K562 (cell line): ENCODE results near the gene ZNF749. TPM values are rescaled to one million over a fixed set of nuclear protein-coding genes. Genes with fewer than 3 reads are reported as not detected.

Source experiments
- CCNT2 ChIP-seq: IDR thresholded peaks from 2 replicates; pipeline ENCODE4 v1.6.1; 2011; ENCODE audit warnings: borderline replicate concordance, low read depth, mild to moderate bottlenecking, moderate library complexity, mixed read lengths, low read length; ENCODE audit not compliant: insufficient read length; ENCODE audit errors: extremely low read depth
- GABPA ChIP-seq: fragments of 200-800 bp; sonication (Bioruptor generic); conservative IDR thresholded peaks from 2 replicates; pipeline ENCODE4 v1.6.1; 2016; ENCODE audit warnings: low read depth, missing genetic modification characterization, missing compliant biosample characterization
- MAZ ChIP-seq, 2 experiments: fragments of 450-650 bp in 1 of 2; sonication (generic) in 1 of 2; formaldehyde crosslinking; IDR thresholded peaks in 1 of 2; conservative IDR thresholded peaks in 1 of 2; 2 replicates each; pipeline versions ENCODE4 v1.4.0 to v1.5.0; 2020; ENCODE audit warnings: mild to moderate bottlenecking in 1 of 2, missing genetic modification reagents in 1 of 2
- NFXL1 ChIP-seq: fragments of 450-650 bp; formaldehyde crosslinking; IDR thresholded peaks from 2 replicates; pipeline ENCODE4 v1.4.0; 2021; ENCODE audit warnings: mild to moderate bottlenecking
- RUNX1 ChIP-seq: sonication (generic); IDR thresholded peaks from 2 replicates; pipeline ENCODE4 v1.6.1; 2016; ENCODE audit warnings: antibody characterized with exemption, low read depth
- SRF ChIP-seq, 2 experiments: fragments of 250-450, 450-650 bp in 1 of 2; sonication (Bioruptor Pico) in 1 of 2; sonication (generic) in 1 of 2; formaldehyde crosslinking; IDR thresholded peaks; 2 replicates each; pipeline versions ENCODE4 v1.5.0 to v1.5.1; 2020 to 2022; ENCODE audit warnings: mild to moderate bottlenecking in 1 of 2, missing genetic modification reagents in 1 of 2
- SRSF3 ChIP-seq: fragments of 200-400 bp; formaldehyde crosslinking; IDR thresholded peaks from 2 replicates; pipeline ENCODE4 v1.6.1; 2016; ENCODE audit warnings: mild to moderate bottlenecking, low read length, moderate library complexity; ENCODE audit not compliant: insufficient read depth
- ZEB2 ChIP-seq: fragments of 450-650 bp; IDR thresholded peaks from 2 replicates; pipeline ENCODE4 v1.6.1; 2016
- ZNF143 ChIP-seq: sonication (generic); formaldehyde crosslinking; IDR thresholded peaks from 2 replicates; pipeline ENCODE4 v1.9.0; 2022; ENCODE audit warnings: mild to moderate bottlenecking, missing genetic modification reagents
- ZNF699 ChIP-seq: fragments of 250-450 bp; sonication (Bioruptor Pico); IDR thresholded peaks from 2 replicates; pipeline ENCODE4 v1.8.0; 2021; ENCODE audit warnings: mild to moderate bottlenecking, moderate library complexity; ENCODE audit not compliant: insufficient replicate concordance
- polyA plus RNA-seq, 8 experiments: library from polyadenylated mRNA; depleted of rRNA in 4 of 8; stranded (reverse) in 5 of 8; unstranded in 3 of 8; fragments of >200 nt; fragmentation: Nextera tagmentation in 2 of 8; fragmentation: Illumina TruSeq in 1 of 8; extraction: Ambion mirVana in 2 of 8; extraction: Trizol in 1 of 8; gene quantifications; 2 replicates each; pipeline versions ENCODE4 v1.2.1 to v1.2.3, GENCODE V29; 2011 to 2014; ENCODE audit warnings: inconsistent platforms in 1 of 8, missing spikeins in 1 of 8
- total RNA-seq, 7 experiments: library from RNA; depleted of rRNA in 6 of 7; stranded (reverse); fragments of >200 nt in 6 of 7; fragmentation: Illumina TruSeq in 2 of 7; extraction: Trizol in 2 of 7; gene quantifications; 2 replicates each; pipeline versions ENCODE4 v1.2.1 to v1.2.3, GENCODE V29; 2011 to 2021; ENCODE audit warnings: low replicate concordance in 1 of 7
- TF ChIP-seq, protein P1 (sequence below): fragments of 250-450 bp; sonication (Bioruptor Pico); IDR thresholded peaks from 2 replicates; pipeline ENCODE4 v1.8.0; 2021; ENCODE audit warnings: moderate library complexity, mild to moderate bottlenecking, inconsistent platforms
- TF ChIP-seq, protein P2 (sequence below), 2 experiments: fragments of 450-650 bp in 1 of 2; sonication (generic) in 1 of 2; formaldehyde crosslinking in 1 of 2; IDR thresholded peaks; 2 replicates each; pipeline versions ENCODE4 v1.7.1 to v1.9.0; 2016 to 2022; ENCODE audit warnings: inconsistent platforms in 1 of 2, mild to moderate bottlenecking in 1 of 2, missing genetic modification reagents in 1 of 2

Gene ZNF749
- total and polyA plus RNA-seq, 9 of the 15 experiments (the other 6 are each of a cell fraction or from before 2014, with no cell fraction given), result 5.3 to 33.2 (median 15.0) TPM

DNA sequence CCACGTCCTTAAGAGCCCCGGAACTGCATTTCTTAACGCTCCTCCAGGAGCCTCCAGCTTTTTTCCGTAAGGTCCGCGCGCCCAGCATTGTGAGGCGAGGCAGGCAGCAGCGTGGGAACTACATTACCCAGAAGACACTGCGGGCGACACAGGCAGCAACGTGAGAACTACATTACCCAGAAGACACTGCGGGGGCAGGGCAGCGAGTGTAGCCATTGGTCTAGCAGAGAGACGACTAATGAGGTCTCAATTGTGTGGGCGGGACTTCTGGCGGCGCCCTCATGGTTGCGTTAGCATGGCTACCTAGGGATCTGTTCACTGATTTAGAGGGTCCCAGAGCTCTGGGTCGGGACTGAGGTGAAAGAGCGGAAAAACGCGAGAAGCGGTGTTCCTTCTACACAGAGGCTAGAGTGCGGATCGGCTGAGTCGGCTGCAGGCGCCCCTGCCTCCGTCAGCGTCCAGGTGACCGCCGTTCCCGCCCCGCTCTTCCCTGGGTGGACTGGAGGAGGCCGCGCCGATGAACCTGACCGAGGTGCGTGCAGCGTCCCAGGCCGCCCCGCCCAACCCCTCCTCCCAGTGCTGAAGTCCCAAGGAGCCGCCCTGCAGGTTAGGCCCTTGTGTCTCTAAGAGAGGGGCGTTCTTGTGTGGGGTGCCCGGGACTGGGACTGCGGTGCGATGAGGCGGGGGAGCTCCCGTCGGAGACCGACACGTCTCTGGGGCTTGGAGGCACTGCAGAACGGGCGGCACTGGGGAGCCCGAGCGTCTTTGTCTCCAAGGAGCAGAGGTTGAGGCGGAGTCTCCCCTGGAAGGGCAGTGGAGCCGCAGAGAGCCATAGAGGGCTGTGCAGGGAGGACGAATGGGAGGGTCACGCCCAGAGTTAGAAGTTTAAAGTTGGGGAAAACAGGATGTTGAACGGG is at the start of gene ZNF749 (continued):
- TF ChIP-seq, protein P1, sequence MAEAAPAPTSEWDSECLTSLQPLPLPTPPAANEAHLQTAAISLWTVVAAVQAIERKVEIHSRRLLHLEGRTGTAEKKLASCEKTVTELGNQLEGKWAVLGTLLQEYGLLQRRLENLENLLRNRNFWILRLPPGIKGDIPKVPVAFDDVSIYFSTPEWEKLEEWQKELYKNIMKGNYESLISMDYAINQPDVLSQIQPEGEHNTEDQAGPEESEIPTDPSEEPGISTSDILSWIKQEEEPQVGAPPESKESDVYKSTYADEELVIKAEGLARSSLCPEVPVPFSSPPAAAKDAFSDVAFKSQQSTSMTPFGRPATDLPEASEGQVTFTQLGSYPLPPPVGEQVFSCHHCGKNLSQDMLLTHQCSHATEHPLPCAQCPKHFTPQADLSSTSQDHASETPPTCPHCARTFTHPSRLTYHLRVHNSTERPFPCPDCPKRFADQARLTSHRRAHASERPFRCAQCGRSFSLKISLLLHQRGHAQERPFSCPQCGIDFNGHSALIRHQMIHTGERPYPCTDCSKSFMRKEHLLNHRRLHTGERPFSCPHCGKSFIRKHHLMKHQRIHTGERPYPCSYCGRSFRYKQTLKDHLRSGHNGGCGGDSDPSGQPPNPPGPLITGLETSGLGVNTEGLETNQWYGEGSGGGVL (CRISPR knock-in tag), result no peak
- TF ChIP-seq NFXL1 (CRISPR knock-in tag) (no peak), SRF (CRISPR knock-in tag; IDR thresholded peaks at IDR 0.05) (no peak), CCNT2 (peak; percentile 18), ZNF143 (peak; percentile 96), ZEB2 (no peak), RUNX1 (no peak), SRSF3 (no peak), GABPA (tag) (peak; percentile 81), ZNF699 (no peak), MAZ (CRISPR knock-in tag; conservative IDR thresholded peaks at IDR 0.05 in 1 of 2, IDR thresholded peaks at IDR 0.05 in 1 of 2) (peak; percentile 11 to 21; a peak in 1 of 4 replicates)
- TF ChIP-seq, protein P2, sequence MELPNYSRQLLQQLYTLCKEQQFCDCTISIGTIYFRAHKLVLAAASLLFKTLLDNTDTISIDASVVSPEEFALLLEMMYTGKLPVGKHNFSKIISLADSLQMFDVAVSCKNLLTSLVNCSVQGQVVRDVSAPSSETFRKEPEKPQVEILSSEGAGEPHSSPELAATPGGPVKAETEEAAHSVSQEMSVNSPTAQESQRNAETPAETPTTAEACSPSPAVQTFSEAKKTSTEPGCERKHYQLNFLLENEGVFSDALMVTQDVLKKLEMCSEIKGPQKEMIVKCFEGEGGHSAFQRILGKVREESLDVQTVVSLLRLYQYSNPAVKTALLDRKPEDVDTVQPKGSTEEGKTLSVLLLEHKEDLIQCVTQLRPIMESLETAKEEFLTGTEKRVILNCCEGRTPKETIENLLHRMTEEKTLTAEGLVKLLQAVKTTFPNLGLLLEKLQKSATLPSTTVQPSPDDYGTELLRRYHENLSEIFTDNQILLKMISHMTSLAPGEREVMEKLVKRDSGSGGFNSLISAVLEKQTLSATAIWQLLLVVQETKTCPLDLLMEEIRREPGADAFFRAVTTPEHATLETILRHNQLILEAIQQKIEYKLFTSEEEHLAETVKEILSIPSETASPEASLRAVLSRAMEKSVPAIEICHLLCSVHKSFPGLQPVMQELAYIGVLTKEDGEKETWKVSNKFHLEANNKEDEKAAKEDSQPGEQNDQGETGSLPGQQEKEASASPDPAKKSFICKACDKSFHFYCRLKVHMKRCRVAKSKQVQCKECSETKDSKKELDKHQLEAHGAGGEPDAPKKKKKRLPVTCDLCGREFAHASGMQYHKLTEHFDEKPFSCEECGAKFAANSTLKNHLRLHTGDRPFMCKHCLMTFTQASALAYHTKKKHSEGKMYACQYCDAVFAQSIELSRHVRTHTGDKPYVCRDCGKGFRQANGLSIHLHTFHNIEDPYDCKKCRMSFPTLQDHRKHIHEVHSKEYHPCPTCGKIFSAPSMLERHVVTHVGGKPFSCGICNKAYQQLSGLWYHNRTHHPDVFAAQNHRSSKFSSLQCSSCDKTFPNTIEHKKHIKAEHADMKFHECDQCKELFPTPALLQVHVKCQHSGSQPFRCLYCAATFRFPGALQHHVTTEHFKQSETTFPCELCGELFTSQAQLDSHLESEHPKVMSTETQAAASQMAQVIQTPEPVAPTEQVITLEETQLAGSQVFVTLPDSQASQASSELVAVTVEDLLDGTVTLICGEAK (IDR thresholded peaks at IDR 0.05), result peak; percentile 79
- TF ChIP-seq, protein P2 (CRISPR knock-in tag; IDR thresholded peaks at IDR 0.05), result no peak
